Mesothelial cell of epicardium (in vitro differentiated cells): ENCODE data around the gene KIR2DL1. TPM values are rescaled to one million over a fixed set of nuclear protein-coding genes. Genes with fewer than 3 reads are reported as not detected.
"Not testable (repeated sequence)": the region's sequence is repeated elsewhere in the genome, so short reads cannot be mapped to it uniquely, and the experiment has no call there.

Experiments
- DNase-seq, 2 experiments: peaks; one replicate each; pipeline ENCODE4 v3.0.0; 2021; ENCODE audit warnings: low spot score in 2 of 2; ENCODE audit not compliant: unreplicated experiment in 2 of 2
- H3K27ac Mint-ChIP-seq: 2 replicates; pipeline ENCODE4 v1.8.0; 2021; ENCODE audit warnings: mixed read lengths
- H3K27me3 Mint-ChIP-seq: 2 replicates; pipeline ENCODE4 v1.8.0; 2021; ENCODE audit warnings: low read depth, mixed read lengths
- H3K36me3 Mint-ChIP-seq: 2 replicates; pipeline ENCODE4 v1.8.0; 2021; ENCODE audit warnings: mixed read lengths
- H3K4me1 Mint-ChIP-seq: 2 replicates; pipeline ENCODE4 v1.8.0; 2021; ENCODE audit warnings: mixed read lengths
- H3K4me3 Mint-ChIP-seq: 2 replicates; pipeline ENCODE4 v1.8.0; 2021; ENCODE audit warnings: mild to moderate bottlenecking, moderate library complexity, mixed read lengths
- H3K9me3 Mint-ChIP-seq: 2 replicates; pipeline ENCODE4 v1.8.0; 2021; ENCODE audit warnings: mixed read lengths
- CTCF ChIP-seq: fragments of 200-600 bp; sonication (generic); IDR thresholded peaks from one replicate; pipeline ENCODE4 v1.5.0; 2021; ENCODE audit warnings: antibody characterized with exemption; ENCODE audit not compliant: unreplicated experiment
- total RNA-seq: library from RNA; stranded (reverse); gene quantifications from 3 replicates; pipeline ENCODE4 v1.2.1, GENCODE V29; 2021

KIR2DL1 gene
- total RNA-seq = not detected in 3 replicates

DNA sequence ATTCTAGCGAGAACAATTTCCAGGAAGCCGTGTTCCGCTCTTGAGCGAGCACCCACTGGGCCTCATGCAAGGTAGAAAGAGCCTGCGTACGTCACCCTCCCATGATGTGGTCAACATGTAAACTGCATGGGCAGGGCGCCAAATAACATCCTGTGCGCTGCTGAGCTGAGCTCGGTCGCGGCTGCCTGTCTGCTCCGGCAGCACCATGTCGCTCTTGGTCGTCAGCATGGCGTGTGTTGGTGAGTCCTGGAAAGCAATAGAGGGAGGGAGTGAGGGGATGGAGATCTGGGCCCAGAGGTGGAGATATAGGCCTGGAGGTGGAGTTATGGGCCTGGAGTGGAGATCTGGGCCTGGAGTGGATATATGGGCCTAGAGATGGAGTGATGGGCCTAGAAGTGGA, at the start of gene KIR2DL1:
Gene KIR2DL1, plus strand, starts transcription at position 148 of the 400 bp plus-strand sequence. Its CDS starts 58 bp downstream, at position 206.
- DNase-seq, H3K36me3 Mint-ChIP-seq, H3K27ac Mint-ChIP-seq, H3K4me1 Mint-ChIP-seq, H3K27me3 Mint-ChIP-seq, H3K4me3 Mint-ChIP-seq: not testable (repeated sequence)
- peaks cover 68% of the 10 kb centered on the region for H3K9me3 Mint-ChIP-seq

DNA sequence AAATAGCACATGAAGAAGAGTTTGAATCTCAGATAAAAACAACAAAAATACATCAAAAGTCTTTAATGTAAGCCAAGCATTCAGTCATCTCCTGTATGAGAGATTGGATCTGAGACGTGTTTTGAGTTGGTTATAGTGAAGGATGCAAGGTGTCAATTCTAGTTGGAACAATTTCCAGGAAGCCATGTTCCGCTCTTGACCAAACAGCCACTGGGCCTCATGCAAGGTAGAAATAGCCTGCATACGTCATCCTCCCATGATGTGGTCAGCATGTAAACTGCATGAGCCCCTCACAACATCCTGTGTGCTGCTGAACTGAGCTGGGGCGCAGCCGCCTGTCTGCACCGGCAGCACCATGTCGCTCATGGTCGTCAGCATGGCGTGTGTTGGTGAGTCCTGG, 45.5 kb upstream of the KIR2DL1 start, which contains the start of gene KIR3DL3:
Gene KIR3DL3, plus strand, starts transcription at position 301 of the 400 bp plus-strand sequence. Its CDS starts 55 bp downstream, at position 356.
- no peaks in the 10 kb centered on the region for H3K27me3 Mint-ChIP-seq
- H3K4me3 Mint-ChIP-seq = no peak within 1 kb of the TSS
- no peak for TF ChIP-seq CTCF
- peaks cover 87% of the 10 kb centered on the region for H3K9me3 Mint-ChIP-seq
- no peak within 1 kb of the TSS for H3K27ac Mint-ChIP-seq
- no peak for DNase-seq
- H3K4me1 Mint-ChIP-seq = no peaks in the 10 kb centered on the region
- H3K36me3 Mint-ChIP-seq = peaks cover 15% of the 10 kb centered on the region

- peaks cover 85% of the 10 kb centered on the region for H3K9me3 Mint-ChIP-seq
- no peak overlapping the region for H3K4me3 Mint-ChIP-seq
- peaks cover 15% of the 10 kb centered on the region for H3K36me3 Mint-ChIP-seq
- H3K4me1 Mint-ChIP-seq = no peaks in the 10 kb centered on the region
- DNase-seq = no peak
- H3K27ac Mint-ChIP-seq = no peak overlapping the region
- no peaks in the 10 kb centered on the region for H3K27me3 Mint-ChIP-seq
- TF ChIP-seq CTCF = no peak
Measured at GRCh38 chr19:54724644-54725043, 44.9 kb upstream of the KIR2DL1 start.

GRCh38 chr19:54725321-54725720, 44.3 kb upstream of the KIR2DL1 start:
- Mint-ChIP-seq H3K4me1 (no peaks in the 10 kb centered on the region), H3K9me3 (peaks cover 80% of the 10 kb centered on the region), H3K27ac (no peak overlapping the region), H3K36me3 (peaks cover 15% of the 10 kb centered on the region), H3K4me3 (no peak overlapping the region), H3K27me3 (no peaks in the 10 kb centered on the region)
- DNase-seq = no peak
- no peak for TF ChIP-seq CTCF

DNA sequence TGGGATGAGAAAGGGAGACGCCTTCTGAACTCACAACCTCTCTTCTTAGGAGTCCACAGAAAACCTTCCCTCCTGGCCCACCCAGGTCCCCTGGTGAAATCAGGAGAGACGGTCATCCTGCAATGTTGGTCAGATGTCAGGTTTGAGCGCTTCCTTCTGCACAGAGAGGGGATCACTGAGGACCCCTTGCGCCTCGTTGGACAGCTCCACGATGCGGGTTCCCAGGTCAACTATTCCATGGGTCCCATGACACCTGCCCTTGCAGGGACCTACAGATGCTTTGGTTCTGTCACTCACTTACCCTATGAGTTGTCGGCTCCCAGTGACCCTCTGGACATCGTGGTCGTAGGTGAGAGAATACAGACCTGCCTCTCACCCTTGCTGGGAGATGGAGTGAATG, 42.0 kb upstream of the KIR2DL1 start:
- no peak for DNase-seq
- Mint-ChIP-seq H3K27me3 (no peaks in the 10 kb centered on the region), H3K4me1 (no peaks in the 10 kb centered on the region), H3K9me3 (peaks cover 81% of the 10 kb centered on the region), H3K36me3 (peaks cover 18% of the 10 kb centered on the region), H3K27ac (no peak overlapping the region), H3K4me3 (no peak overlapping the region)
- no peak for TF ChIP-seq CTCF

DNA sequence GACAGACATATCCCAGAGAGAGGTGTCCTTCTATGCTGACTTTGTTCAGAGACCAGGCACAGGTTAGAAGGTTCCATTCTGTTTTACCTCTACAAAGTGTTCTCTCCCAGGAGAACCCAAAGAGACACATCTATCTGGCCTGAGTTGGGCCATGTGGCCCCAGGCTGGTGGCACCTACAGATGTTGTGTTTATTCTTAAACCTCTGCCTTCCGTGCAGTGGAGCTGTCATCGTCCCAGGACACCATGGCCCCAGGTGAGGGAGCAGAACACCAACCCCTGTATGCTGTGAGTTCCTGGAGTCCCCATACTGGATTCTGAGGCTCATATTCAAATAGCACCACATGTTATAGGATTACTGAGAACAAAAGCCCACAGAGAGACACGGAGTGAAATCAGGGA, 41.4 kb upstream of the KIR2DL1 start:
- Mint-ChIP-seq H3K27me3 (no peaks in the 10 kb centered on the region), H3K4me1 (no peaks in the 10 kb centered on the region), H3K4me3 (no peak overlapping the region), H3K9me3 (peaks cover 81% of the 10 kb centered on the region), H3K36me3 (peaks cover 17% of the 10 kb centered on the region), H3K27ac (no peak overlapping the region)
- no peak for TF ChIP-seq CTCF
- DNase-seq = no peak
